ENCODE data around the gene DDX10. TPM values are rescaled to one million over a fixed set of nuclear protein-coding genes. Genes with fewer than 3 reads are reported as not detected.

Gene DDX10
- total RNA-seq, 1 donor from 2014 or later: 24.5 TPM

GRCh38 chr11:108959874-108960273, 295.0 kb downstream of the DDX10 start:
- no peak for TF ChIP-seq CTCF (IDR thresholded peaks at IDR 0.05; ENCODE audit: insufficient read depth, low read length, poor library complexity, severe bottlenecking)
- no peak for DNase-seq (ENCODE audit: low read depth)
- no peaks in the 10 kb centered on the region for H3K36me3 ChIP-seq (ENCODE audit: control insufficient read depth, insufficient read depth, low read length)
- H3K27me3 ChIP-seq (ENCODE audit: control insufficient read depth, insufficient read depth, low read length): no peaks in the 10 kb centered on the region
- H3K4me3 ChIP-seq (ENCODE audit: low read depth, low read length): no peak overlapping the region

GRCh38 chr11:108960501-108960900, 295.6 kb downstream of the DDX10 start:
- H3K27me3 ChIP-seq (ENCODE audit: control insufficient read depth, insufficient read depth, low read length): no peaks in the 10 kb centered on the region
- no peak for DNase-seq (ENCODE audit: low read depth)
- no peak overlapping the region for H3K4me3 ChIP-seq (ENCODE audit: low read depth, low read length)
- no peaks in the 10 kb centered on the region for H3K36me3 ChIP-seq (ENCODE audit: control insufficient read depth, insufficient read depth, low read length)
- TF ChIP-seq CTCF (IDR thresholded peaks at IDR 0.05; ENCODE audit: insufficient read depth, low read length, poor library complexity, severe bottlenecking): no peak

GRCh38 chr11:108961095-108961494, 296.2 kb downstream of the DDX10 start:
- no peak overlapping the region for H3K4me3 ChIP-seq (ENCODE audit: low read depth, low read length)
- DNase-seq (ENCODE audit: low read depth): no peak
- H3K36me3 ChIP-seq (ENCODE audit: control insufficient read depth, insufficient read depth, low read length): no peaks in the 10 kb centered on the region
- no peaks in the 10 kb centered on the region for H3K27me3 ChIP-seq (ENCODE audit: control insufficient read depth, insufficient read depth, low read length)
- TF ChIP-seq CTCF (IDR thresholded peaks at IDR 0.05; ENCODE audit: insufficient read depth, low read length, poor library complexity, severe bottlenecking): no peak

GRCh38 chr11:108963118-108963517, 298.2 kb downstream of the DDX10 start:
- Histone ChIP-seq H3K4me3 (ENCODE audit: low read depth, low read length) (no peak overlapping the region), H3K27me3 (ENCODE audit: control insufficient read depth, insufficient read depth, low read length) (no peaks in the 10 kb centered on the region), H3K36me3 (ENCODE audit: control insufficient read depth, insufficient read depth, low read length) (no peaks in the 10 kb centered on the region)
- TF ChIP-seq CTCF (IDR thresholded peaks at IDR 0.05; ENCODE audit: insufficient read depth, low read length, poor library complexity, severe bottlenecking): no peak
- no peak for DNase-seq (ENCODE audit: low read depth)

GRCh38 chr11:108965306-108966001, 300.6 kb downstream of the DDX10 start:
- TF ChIP-seq CTCF (IDR thresholded peaks at IDR 0.05; ENCODE audit: insufficient read depth, low read length, poor library complexity, severe bottlenecking): no peak
- no peak for DNase-seq (ENCODE audit: low read depth)

GRCh38 chr11:108966206-108966605, 301.3 kb downstream of the DDX10 start:
- DNase-seq (ENCODE audit: low read depth): no peak
- H3K4me3 ChIP-seq (ENCODE audit: low read depth, low read length): no peak overlapping the region
- TF ChIP-seq CTCF (IDR thresholded peaks at IDR 0.05; ENCODE audit: insufficient read depth, low read length, poor library complexity, severe bottlenecking): no peak
- no peaks in the 10 kb centered on the region for H3K36me3 ChIP-seq (ENCODE audit: control insufficient read depth, insufficient read depth, low read length)
- no peaks in the 10 kb centered on the region for H3K27me3 ChIP-seq (ENCODE audit: control insufficient read depth, insufficient read depth, low read length)

More at GRCh38 chr11:108965306-108966001, 300.6 kb downstream of the DDX10 start:
- Histone ChIP-seq H3K27me3 (ENCODE audit: control insufficient read depth, insufficient read depth, low read length) (no peaks in the 10 kb centered on the region), H3K4me3 (ENCODE audit: low read depth, low read length) (no peak overlapping the region), H3K36me3 (ENCODE audit: control insufficient read depth, insufficient read depth, low read length) (no peaks in the 10 kb centered on the region)
